Astrocyte (in vitro differentiated cells and primary cell): Measurements from ENCODE around the gene MARCHF4.

Experiments used
- EZH2 ChIP-seq: IDR thresholded peaks from 2 replicates; pipeline ENCODE4 v1.6.1; 2012; ENCODE audit warnings: mild to moderate bottlenecking, low read length, inconsistent platforms; ENCODE audit not compliant: insufficient read depth
- TF ChIP-seq, protein P1 (sequence below): IDR thresholded peaks from 2 replicates; pipeline ENCODE4 v1.5.1; 2011; ENCODE audit warnings: low read depth, mild to moderate bottlenecking, inconsistent platforms, low read length, moderate library complexity; ENCODE audit not compliant: insufficient read depth

DNA sequence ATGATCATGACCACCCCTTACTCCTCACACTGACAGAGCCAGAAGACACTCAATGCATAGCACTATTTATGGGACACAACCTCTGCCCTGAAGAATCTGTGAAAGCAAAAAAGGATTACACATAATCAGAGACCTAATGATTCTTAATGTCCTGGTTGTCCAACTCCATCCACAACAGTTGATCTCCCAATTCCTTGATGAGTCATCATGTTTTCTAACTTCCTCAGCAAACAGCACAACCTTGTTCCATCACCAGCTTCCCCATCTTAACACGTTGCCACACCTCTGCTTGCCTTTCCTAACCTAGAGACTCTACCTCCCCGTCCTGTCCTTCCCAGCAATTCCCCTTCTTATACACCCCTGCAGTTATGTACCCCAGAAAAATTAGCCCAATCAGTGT lies 13.2 kb upstream of the MARCHF4 start:
- no peak for TF ChIP-seq EZH2
- TF ChIP-seq, protein P1, sequence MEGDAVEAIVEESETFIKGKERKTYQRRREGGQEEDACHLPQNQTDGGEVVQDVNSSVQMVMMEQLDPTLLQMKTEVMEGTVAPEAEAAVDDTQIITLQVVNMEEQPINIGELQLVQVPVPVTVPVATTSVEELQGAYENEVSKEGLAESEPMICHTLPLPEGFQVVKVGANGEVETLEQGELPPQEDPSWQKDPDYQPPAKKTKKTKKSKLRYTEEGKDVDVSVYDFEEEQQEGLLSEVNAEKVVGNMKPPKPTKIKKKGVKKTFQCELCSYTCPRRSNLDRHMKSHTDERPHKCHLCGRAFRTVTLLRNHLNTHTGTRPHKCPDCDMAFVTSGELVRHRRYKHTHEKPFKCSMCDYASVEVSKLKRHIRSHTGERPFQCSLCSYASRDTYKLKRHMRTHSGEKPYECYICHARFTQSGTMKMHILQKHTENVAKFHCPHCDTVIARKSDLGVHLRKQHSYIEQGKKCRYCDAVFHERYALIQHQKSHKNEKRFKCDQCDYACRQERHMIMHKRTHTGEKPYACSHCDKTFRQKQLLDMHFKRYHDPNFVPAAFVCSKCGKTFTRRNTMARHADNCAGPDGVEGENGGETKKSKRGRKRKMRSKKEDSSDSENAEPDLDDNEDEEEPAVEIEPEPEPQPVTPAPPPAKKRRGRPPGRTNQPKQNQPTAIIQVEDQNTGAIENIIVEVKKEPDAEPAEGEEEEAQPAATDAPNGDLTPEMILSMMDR = no peak
